AG08395 (cell line): ENCODE data around the gene RBP3.

Experiments used
- DNase-seq: peaks from one replicate; pipeline ENCODE4 v3.0.0; 2012; ENCODE audit warnings: mixed read lengths, low spot score

The RBP3 gene

DNA sequence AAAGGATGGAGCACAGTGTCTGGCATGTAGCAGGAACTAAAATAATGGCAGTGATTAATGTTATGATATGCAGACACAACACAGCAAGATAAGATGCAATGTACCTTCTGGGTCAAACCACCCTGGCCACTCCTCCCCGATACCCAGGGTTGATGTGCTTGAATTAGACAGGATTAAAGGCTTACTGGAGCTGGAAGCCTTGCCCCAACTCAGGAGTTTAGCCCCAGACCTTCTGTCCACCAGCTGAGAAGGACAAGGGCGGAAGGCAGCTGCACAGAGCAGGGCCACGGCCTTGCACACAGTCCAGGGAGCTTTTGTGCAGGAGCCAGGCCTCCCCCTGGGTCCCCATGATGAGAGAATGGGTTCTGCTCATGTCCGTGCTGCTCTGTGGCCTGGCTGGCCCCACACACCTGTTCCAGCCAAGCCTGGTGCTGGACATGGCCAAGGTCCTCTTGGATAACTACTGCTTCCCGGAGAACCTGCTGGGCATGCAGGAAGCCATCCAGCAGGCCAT is at the start of gene RBP3:
Gene RBP3, plus strand, starts transcription at position 226 of the 514 bp plus-strand sequence. Its CDS starts 122 bp downstream, at position 348.
- DNase-seq = no peak

GRCh38 chr10:47298715-47299114 is 49.4 kb upstream of the RBP3 start:
- no peak for DNase-seq

DNA sequence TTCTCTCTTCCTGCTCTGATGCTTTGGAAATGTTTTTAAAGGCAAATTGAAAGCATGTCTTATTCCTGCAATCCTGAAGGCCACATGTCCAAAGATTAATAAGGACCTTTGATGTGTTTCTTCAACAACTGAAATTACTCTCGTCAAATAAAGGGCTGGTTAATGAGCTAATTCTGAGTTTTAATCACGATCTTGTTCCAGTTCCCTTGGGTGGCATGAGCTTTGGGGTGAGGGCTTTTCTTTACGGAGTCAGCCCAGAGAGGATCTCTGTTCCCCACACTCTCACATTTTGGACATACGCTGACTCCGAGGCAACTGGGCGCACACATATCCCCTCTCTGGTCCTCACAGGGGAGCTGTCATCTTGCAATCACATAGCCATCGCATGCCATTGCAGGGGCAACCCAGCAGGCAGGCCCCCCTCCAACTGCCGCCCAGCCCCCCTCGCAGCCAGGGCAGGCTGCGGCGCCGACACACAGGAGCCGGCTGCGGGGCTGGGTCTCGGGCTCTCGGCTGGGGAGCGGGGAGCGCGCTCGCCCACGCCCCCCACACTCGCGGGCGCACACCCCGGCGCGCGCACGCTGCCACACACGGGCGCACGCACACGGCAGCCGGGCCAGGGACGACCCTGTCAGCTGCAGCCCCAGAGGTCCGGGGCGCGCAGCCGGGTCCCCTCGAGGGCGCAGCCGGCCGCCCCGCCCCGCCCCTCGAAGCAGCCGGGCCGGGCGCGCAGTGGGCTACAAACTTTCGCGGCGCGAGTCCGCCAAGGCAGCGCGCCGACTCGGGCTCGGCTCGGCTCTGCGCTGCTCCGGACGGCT is 48.3 kb upstream of the RBP3 start, which contains the start of gene GDF10:
Gene GDF10, plus strand, starts transcription at position 587 of the 818 bp plus-strand sequence. CDS start 455 bp downstream, outside the sequence.
- DNase-seq = no peak

DNA sequence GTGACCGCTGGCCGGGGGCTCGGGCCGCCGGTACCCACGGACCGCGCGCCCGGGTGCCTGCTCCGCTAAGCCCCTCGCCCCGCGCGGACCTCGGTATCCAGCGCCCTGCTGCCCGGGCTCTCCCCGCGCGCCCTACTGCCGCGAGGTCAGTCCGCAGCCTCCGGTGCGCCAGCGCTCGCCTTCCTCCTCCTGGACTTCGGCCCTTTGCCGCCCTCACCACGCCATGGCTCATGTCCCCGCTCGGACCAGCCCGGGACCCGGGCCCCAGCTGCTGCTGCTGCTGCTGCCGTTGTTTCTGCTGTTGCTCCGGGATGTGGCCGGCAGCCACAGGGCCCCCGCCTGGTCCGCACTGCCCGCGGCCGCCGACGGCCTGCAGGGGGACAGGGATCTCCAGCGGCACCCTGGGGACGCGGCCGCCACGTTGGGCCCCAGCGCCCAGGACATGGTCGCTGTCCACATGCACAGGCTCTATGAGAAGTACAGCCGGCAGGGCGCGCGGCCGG is 47.7 kb upstream of the RBP3 start:
- no peak for DNase-seq

DNA sequence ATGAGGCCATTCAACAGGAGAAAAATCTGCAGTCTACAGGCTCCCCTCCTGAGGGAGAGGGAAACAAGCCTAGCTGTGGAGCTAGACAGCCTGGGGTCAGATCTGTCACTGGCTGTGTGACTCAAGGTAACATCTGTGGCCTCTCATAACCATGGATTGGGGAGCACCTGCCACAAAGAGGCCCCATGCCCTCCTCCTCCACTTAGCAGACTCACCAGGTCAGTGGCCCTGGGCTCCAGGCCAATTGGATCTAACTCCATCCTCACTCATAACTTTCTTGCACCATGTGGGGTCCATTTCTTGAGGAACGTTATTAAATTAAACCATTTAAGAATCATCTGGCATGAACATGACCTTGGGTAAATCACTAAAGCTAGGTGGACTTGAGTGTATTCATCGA is 46.3 kb upstream of the RBP3 start:
- no peak for DNase-seq

DNA sequence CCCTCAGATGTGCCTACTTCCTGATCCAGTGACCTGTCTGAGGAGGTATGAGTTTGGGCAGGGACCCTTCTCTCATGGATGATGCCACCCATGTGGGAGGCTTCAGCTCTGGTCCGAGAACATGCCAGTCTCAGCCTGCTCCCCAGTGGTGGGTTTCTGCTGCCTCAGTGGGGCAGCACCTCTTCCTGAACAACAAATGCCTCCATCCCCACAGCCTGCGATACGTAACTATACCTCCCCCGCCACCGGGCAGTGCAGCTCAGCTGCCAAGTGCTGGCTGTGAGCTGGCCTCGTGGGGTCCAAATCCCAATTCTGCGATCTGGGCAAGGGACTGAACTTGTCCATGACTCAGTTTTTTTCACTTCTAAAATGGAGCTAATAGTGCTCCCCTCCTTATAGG is 45.1 kb upstream of the RBP3 start:
- DNase-seq = no peak

DNA sequence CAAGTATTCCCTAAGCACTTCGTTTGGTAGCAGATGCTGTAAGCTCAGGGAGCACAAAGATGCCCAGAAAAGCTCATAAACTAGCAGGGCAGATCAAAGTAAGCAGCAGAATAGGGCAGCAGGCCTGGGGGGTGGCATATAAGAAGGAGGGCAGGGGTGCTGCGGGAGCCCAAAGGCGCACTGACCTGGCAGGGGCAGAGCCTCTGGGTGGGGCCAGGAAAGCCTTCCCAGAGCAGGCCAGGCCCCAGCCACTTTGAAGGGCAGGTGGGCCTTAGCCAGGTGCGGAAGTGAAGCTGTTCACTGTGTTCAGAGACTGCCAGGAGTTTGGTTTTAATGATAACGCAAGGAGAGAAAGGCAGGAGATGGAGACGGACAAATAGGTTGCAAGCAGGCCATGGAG is 44.3 kb upstream of the RBP3 start:
- DNase-seq = no peak

- DNase-seq = no peak
Measured at GRCh38 chr10:47305566-47305965, 42.6 kb upstream of the RBP3 start.

DNA sequence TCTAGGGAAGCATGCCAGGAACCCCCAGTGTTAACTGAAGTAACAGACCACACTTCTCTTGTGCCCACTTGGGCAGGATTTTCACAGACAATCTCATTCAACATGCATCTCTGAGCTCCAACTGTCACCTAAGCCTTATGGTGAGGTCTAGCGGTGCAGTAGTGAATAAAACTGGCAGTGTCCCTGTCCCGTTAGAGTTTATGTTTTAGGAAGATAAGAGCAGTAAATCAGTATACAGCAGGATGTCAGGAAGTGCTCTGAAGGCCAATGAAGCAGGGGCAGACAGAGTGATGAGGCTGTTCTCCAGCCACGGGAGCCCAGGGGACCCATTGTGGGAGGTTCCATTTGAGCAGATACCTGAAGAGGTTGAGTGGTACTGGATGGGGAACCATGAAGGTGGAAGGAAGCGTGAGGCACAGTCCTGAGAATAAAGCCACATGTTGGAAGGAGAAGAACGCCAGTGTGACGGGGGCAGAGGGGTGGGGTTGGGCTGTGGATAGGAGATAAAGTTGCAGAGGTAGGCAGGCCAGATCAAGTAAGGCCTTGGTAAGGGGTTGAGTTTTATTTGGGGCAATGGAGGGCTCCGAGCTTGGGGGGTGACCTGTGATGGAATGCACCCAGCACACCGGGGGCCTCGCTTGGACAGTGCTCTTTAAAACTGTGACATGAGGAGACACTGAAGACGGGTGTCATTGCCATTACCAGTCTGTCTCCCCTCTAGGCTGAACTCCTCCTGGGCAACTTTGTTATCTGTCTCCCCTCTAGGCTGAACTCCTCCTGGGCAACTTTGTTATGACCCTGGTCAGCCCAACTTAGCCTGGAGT is 41.6 kb upstream of the RBP3 start:
- DNase-seq = no peak

GRCh38 chr10:47307381-47307780 is 40.8 kb upstream of the RBP3 start:
- no peak for DNase-seq

- no peak for DNase-seq
Measured at GRCh38 chr10:47308775-47309174, 39.4 kb upstream of the RBP3 start.

- no peak for DNase-seq
Measured at GRCh38 chr10:47309408-47310089, 38.6 kb upstream of the RBP3 start.

DNA sequence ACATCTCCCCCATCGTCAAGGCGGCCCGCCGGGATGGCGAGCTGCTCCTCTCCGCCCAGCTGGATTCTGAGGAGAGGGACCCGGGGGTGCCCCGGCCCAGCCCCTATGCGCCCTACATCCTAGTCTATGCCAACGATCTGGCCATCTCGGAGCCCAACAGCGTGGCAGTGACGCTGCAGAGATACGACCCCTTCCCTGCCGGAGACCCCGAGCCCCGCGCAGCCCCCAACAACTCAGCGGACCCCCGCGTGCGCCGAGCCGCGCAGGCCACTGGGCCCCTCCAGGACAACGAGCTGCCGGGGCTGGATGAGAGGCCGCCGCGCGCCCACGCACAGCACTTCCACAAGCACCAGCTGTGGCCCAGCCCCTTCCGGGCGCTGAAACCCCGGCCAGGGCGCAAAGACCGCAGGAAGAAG is 38.1 kb upstream of the RBP3 start:
- no peak for DNase-seq

DNA sequence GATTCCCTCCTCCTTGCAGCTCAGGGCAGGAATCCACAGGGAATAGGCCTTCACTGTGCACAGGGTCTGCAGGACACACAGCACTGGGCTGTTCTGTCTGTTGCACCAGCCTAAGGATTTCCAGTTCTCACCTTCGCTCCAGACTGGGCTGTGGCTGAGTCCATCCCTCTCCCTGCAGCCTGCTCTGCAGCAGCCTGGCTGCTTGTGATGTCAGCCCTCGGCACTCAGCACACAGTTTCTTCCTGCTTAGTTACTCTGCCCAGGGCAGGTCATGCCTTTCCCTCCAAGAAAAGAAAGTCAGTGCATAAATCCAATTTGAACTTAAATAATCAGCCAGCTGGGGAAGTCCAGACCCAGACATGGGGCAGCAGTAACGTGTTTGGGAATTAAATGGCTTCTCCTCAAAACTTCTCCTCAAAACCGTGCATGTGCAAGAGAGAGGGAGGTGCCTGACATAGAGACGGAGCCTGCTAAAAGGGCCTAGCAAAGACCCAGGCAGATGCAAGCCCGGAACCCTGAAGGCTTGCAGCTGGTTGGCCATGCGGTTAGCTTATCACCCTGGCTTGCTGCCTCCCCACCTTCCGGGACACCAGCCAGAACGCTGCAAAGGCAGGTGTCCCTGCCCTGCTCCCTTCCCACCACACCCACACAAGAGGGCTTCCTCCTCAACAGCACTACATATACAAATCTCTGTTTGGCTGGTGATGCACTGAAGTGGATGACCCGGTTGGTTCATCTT is 36.8 kb upstream of the RBP3 start:
- DNase-seq = no peak

- peak; percentile 90 for DNase-seq
Measured at GRCh38 chr10:47311932-47312662, 36.1 kb upstream of the RBP3 start.

DNA sequence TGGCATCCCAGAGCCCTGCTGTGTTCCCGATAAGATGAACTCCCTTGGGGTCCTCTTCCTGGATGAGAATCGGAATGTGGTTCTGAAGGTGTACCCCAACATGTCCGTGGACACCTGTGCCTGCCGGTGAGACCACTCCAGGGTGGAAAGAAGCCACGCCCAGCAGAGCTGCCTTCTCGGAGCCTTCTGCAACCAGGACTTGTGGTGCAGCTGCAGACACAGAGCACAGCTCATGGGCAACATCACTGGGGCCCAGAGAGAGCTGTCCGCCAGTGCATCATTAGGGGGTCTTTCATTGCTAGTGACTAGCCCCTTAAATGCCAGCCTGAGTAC is 35.5 kb upstream of the RBP3 start:
- DNase-seq = no peak

DNA sequence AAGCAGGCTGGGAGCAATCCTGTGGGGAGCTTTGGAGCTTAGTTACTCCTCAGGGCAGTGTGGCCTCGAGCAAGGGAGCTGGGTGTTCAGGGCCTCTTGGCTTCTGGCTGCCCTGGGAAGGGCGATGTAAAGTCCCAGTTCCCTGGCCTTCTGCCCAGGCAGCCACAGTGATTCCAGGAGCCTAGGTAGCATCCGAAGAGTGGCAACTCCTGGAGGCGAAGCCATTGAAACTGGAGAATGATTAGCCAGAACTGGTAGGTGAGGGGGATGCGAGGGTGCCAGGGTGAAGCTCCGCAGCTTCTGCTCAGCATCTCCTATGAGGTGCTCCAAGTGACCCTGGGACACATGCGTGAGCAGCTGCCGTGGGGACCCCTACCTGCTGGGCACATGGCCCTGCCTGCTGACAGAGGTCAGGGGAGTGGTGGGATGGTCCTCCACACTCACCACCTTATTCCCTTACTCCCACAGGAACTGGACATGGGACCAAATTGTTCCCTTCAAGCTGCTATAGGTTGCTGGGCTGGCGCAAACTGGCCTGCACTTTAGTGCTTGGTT is 33.7 kb upstream of the RBP3 start:
- no peak for DNase-seq

DNA sequence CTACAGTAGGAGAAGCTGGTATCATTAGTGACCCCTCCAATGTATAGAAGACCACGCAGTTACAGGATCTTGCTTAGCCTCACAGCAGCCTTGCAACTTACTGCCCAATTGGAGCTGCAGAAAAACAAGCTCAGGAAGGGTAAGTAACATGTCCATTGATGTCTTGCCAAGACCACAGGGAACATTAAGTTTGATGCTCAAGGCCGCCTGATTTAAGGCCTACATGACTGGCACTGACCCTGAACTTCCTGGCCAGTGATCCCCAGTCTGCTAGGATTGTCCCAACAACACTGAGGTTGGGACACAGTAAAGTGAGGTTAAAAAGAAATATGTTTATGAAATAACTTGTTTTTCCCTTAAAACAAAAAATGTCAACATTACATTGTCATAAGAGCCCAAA is 32.7 kb upstream of the RBP3 start:
- DNase-seq = no peak

- DNase-seq = no peak
Measured at GRCh38 chr10:47316131-47316530, 32.0 kb upstream of the RBP3 start.

- DNase-seq = no peak
Measured at GRCh38 chr10:47317251-47317650, 30.9 kb upstream of the RBP3 start.

DNA sequence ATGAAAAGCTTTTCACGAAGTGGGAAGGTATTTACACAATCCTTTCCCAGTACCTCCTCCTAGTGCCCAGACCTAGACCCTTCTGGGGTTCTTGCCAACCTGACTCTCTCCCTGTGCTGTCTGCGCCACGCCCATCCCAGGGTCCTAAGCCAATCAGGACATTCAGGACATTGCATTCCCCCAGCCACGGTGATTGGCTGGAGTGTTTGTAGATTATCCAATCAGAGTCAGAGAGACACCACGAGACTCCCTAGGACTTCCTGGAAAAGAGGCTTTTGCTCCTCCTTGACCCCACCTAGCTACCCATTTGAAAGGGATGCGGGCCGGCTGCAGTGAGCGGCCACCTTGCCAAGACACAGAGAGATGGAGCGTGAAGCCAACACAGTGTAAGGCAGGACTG is 29.5 kb upstream of the RBP3 start:
- no peak for DNase-seq
